GM20000 (cell line): Measurements from ENCODE around the gene KCNH4.
A peak's percentile ranks its signal among the peaks of the same experiment; 100 is the strongest.
"Not testable (repeated sequence)": the region's sequence is repeated elsewhere in the genome, so short reads cannot be mapped to it uniquely, and the experiment has no call there.

ENCODE experiments used
- DNase-seq: peaks from one replicate; pipeline ENCODE4 v3.0.0; 2012; ENCODE audit warnings: low spot score
- CTCF ChIP-seq: IDR thresholded peaks from 2 replicates; pipeline ENCODE4 v1.5.1; 2012; ENCODE audit warnings: mild to moderate bottlenecking, control low read depth; ENCODE audit errors: extremely low read depth, missing control alignments

The KCNH4 gene

GRCh38 chr17:42180922-42181850, at the start of gene KCNH4:
TSS of gene KCNH4 (minus strand) at chr17:42181142. CDS start at chr17:42180945, 197 bp downstream.
- peak; percentile 96 for DNase-seq
- TF ChIP-seq CTCF = peak; percentile 66

- TF ChIP-seq CTCF = no peak
Observed at GRCh38 chr17:42230225-42230624, 49.3 kb upstream of the KCNH4 start.

GRCh38 chr17:42227849-42228700, 47.1 kb upstream of the KCNH4 start:
- TF ChIP-seq CTCF = no peak
- DNase-seq = no peak

More at GRCh38 chr17:42230225-42230624, 49.3 kb upstream of the KCNH4 start:
- no peak for DNase-seq

- TF ChIP-seq CTCF = no peak
- DNase-seq = no peak
Observed at GRCh38 chr17:42225646-42226045, 44.7 kb upstream of the KCNH4 start.

GRCh38 chr17:42224651-42225050, 43.7 kb upstream of the KCNH4 start:
- no peak for TF ChIP-seq CTCF
- no peak for DNase-seq

GRCh38 chr17:42221886-42222745, 41.2 kb upstream of the KCNH4 start:
- peak; percentile 78 for DNase-seq
- TF ChIP-seq CTCF = peak; percentile 49

GRCh38 chr17:42219280-42219679, 38.3 kb upstream of the KCNH4 start:
- not testable (repeated sequence) for DNase-seq
